ENCODE data around the gene RAPH1. TPM values are rescaled to one million over a fixed set of nuclear protein-coding genes. Genes with fewer than 3 reads are reported as not detected.
"Not testable (repeated sequence)": the region's sequence is repeated elsewhere in the genome, so short reads cannot be mapped to it uniquely, and the experiment has no call there.

The RAPH1 gene
- polyA plus RNA-seq, 1 donor: 21.2 TPM

- peak in 1 of 2 donors; percentile 61 for DNase-seq
- Histone ChIP-seq H3K4me3 (ENCODE audit: low read length) (peak overlapping the region; percentile 97), H3K27ac (ENCODE audit: low read length) (peak overlapping the region; percentile 95), H3K36me3 (ENCODE audit: control insufficient read depth, insufficient read depth, low read length) (no peaks in the 10 kb centered on the region), H3K4me1 (ENCODE audit: control insufficient read depth, insufficient read depth, low read length) (peaks cover 6% of the 10 kb centered on the region), H3K9me3 (ENCODE audit: control insufficient read depth, low read depth, low read length) (no peaks in the 10 kb centered on the region), H3K27me3 (ENCODE audit: control insufficient read depth, insufficient read depth, low read length) (no peaks in the 10 kb centered on the region)
- WGBS (ENCODE audit: insufficient coverage, low lambda C conversion rate): no CpG with 5 or more reads among the region's 24 CpGs
These were observed 1.2 kb downstream of the RAPH1 start for GRCh38 chr2:203533676-203534591.

GRCh38 chr2:203532957-203533658 lies 2.0 kb downstream of the RAPH1 start:
- 43% methylated on average over 2 of the region's 7 CpGs for WGBS (ENCODE audit: insufficient coverage, low lambda C conversion rate)
- peak overlapping the region; percentile 32 for H3K27ac ChIP-seq (ENCODE audit: low read length)
- no peak for DNase-seq

GRCh38 chr2:203527719-203528118 lies 7.4 kb downstream of the RAPH1 start:
- WGBS (ENCODE audit: insufficient coverage, low lambda C conversion rate): 0% methylated on average over 1 of the region's 3 CpGs
- no peak for DNase-seq
- H3K27ac ChIP-seq (ENCODE audit: low read length): no peak overlapping the region
- H3K4me3 ChIP-seq (ENCODE audit: low read length): no peak overlapping the region
- H3K36me3 ChIP-seq (ENCODE audit: control insufficient read depth, insufficient read depth, low read length): no peaks in the 10 kb centered on the region
- H3K27me3 ChIP-seq (ENCODE audit: control insufficient read depth, insufficient read depth, low read length): no peaks in the 10 kb centered on the region
- peaks cover 2% of the 10 kb centered on the region for H3K4me1 ChIP-seq (ENCODE audit: control insufficient read depth, insufficient read depth, low read length)
- no peaks in the 10 kb centered on the region for H3K9me3 ChIP-seq (ENCODE audit: control insufficient read depth, low read depth, low read length)

More at GRCh38 chr2:203532957-203533658, 2.0 kb downstream of the RAPH1 start:
- peaks cover 6% of the 10 kb centered on the region for H3K4me1 ChIP-seq (ENCODE audit: control insufficient read depth, insufficient read depth, low read length)
- H3K27me3 ChIP-seq (ENCODE audit: control insufficient read depth, insufficient read depth, low read length): no peaks in the 10 kb centered on the region
- peak overlapping the region; percentile 97 for H3K4me3 ChIP-seq (ENCODE audit: low read length)
- H3K36me3 ChIP-seq (ENCODE audit: control insufficient read depth, insufficient read depth, low read length): no peaks in the 10 kb centered on the region
- H3K9me3 ChIP-seq (ENCODE audit: control insufficient read depth, low read depth, low read length): no peaks in the 10 kb centered on the region

GRCh38 chr2:203513268-203513667 lies 21.8 kb downstream of the RAPH1 start:
- peaks cover 19% of the 10 kb centered on the region for H3K4me1 ChIP-seq (ENCODE audit: control insufficient read depth, insufficient read depth, low read length)
- not testable (repeated sequence) for H3K4me3 ChIP-seq (ENCODE audit: low read length); DNase-seq; H3K27ac ChIP-seq (ENCODE audit: low read length); H3K9me3 ChIP-seq (ENCODE audit: control insufficient read depth, low read depth, low read length); H3K27me3 ChIP-seq (ENCODE audit: control insufficient read depth, insufficient read depth, low read length); H3K36me3 ChIP-seq (ENCODE audit: control insufficient read depth, insufficient read depth, low read length)
- no CpG with 5 or more reads among the region's 9 CpGs for WGBS (ENCODE audit: insufficient coverage, low lambda C conversion rate)

GRCh38 chr2:203510941-203511305 lies 24.2 kb downstream of the RAPH1 start:
- no peaks in the 10 kb centered on the region for H3K36me3 ChIP-seq (ENCODE audit: control insufficient read depth, insufficient read depth, low read length)
- H3K4me3 ChIP-seq (ENCODE audit: low read length): no peak overlapping the region
- WGBS (ENCODE audit: insufficient coverage, low lambda C conversion rate): no CpG with 5 or more reads among the region's 1 CpG
- DNase-seq: peak; percentile 73 to 88
- H3K4me1 ChIP-seq (ENCODE audit: control insufficient read depth, insufficient read depth, low read length): peaks cover 19% of the 10 kb centered on the region
- no peaks in the 10 kb centered on the region for H3K9me3 ChIP-seq (ENCODE audit: control insufficient read depth, low read depth, low read length)
- H3K27ac ChIP-seq (ENCODE audit: low read length): peak overlapping the region; percentile 88
- H3K27me3 ChIP-seq (ENCODE audit: control insufficient read depth, insufficient read depth, low read length): no peaks in the 10 kb centered on the region

GRCh38 chr2:203510256-203510940 lies 24.7 kb downstream of the RAPH1 start:
- Histone ChIP-seq H3K27me3 (ENCODE audit: control insufficient read depth, insufficient read depth, low read length) (no peaks in the 10 kb centered on the region), H3K36me3 (ENCODE audit: control insufficient read depth, insufficient read depth, low read length) (no peaks in the 10 kb centered on the region), H3K4me1 (ENCODE audit: control insufficient read depth, insufficient read depth, low read length) (peaks cover 19% of the 10 kb centered on the region), H3K9me3 (ENCODE audit: control insufficient read depth, low read depth, low read length) (peaks cover 4% of the 10 kb centered on the region), H3K27ac (ENCODE audit: low read length) (peak overlapping the region; percentile 88), H3K4me3 (ENCODE audit: low read length) (no peak overlapping the region)
- DNase-seq: peak in 1 of 2 donors; percentile 56
- WGBS (ENCODE audit: insufficient coverage, low lambda C conversion rate): 57% methylated on average over 1 of the region's 2 CpGs

GRCh38 chr2:203503460-203503859 lies 31.6 kb downstream of the RAPH1 start:
- H3K4me1 ChIP-seq (ENCODE audit: control insufficient read depth, insufficient read depth, low read length); H3K27me3 ChIP-seq (ENCODE audit: control insufficient read depth, insufficient read depth, low read length); H3K9me3 ChIP-seq (ENCODE audit: control insufficient read depth, low read depth, low read length); H3K36me3 ChIP-seq (ENCODE audit: control insufficient read depth, insufficient read depth, low read length); H3K4me3 ChIP-seq (ENCODE audit: low read length): not testable (repeated sequence)
- DNase-seq: peak in 1 of 2 donors; percentile 43
- H3K27ac ChIP-seq (ENCODE audit: low read length): peak overlapping the region; percentile 28
- no CpG with 5 or more reads among the region's 1 CpG for WGBS (ENCODE audit: insufficient coverage, low lambda C conversion rate)

- DNase-seq: no peak
- no CpG with 5 or more reads among the region's 1 CpG for WGBS (ENCODE audit: insufficient coverage, low lambda C conversion rate)
These were observed 33.2 kb downstream of the RAPH1 start for GRCh38 chr2:203501873-203502272.

GRCh38 chr2:203500951-203501350 lies 34.1 kb downstream of the RAPH1 start:
- no peaks in the 10 kb centered on the region for H3K27me3 ChIP-seq (ENCODE audit: control insufficient read depth, insufficient read depth, low read length)
- peaks cover 5% of the 10 kb centered on the region for H3K4me1 ChIP-seq (ENCODE audit: control insufficient read depth, insufficient read depth, low read length)
- DNase-seq: no peak
- H3K4me3 ChIP-seq (ENCODE audit: low read length): no peak overlapping the region
- H3K36me3 ChIP-seq (ENCODE audit: control insufficient read depth, insufficient read depth, low read length): no peaks in the 10 kb centered on the region
- 79% methylated on average over 1 of the region's 1 CpG for WGBS (ENCODE audit: insufficient coverage, low lambda C conversion rate)
- H3K9me3 ChIP-seq (ENCODE audit: control insufficient read depth, low read depth, low read length): peaks cover 6% of the 10 kb centered on the region
- no peak overlapping the region for H3K27ac ChIP-seq (ENCODE audit: low read length)

More at GRCh38 chr2:203501873-203502272, 33.2 kb downstream of the RAPH1 start:
- H3K9me3 ChIP-seq (ENCODE audit: control insufficient read depth, low read depth, low read length): peaks cover 6% of the 10 kb centered on the region
- no peaks in the 10 kb centered on the region for H3K36me3 ChIP-seq (ENCODE audit: control insufficient read depth, insufficient read depth, low read length)
- peaks cover 5% of the 10 kb centered on the region for H3K4me1 ChIP-seq (ENCODE audit: control insufficient read depth, insufficient read depth, low read length)
- H3K27ac ChIP-seq (ENCODE audit: low read length): no peak overlapping the region
- no peak overlapping the region for H3K4me3 ChIP-seq (ENCODE audit: low read length)
- H3K27me3 ChIP-seq (ENCODE audit: control insufficient read depth, insufficient read depth, low read length): no peaks in the 10 kb centered on the region

GRCh38 chr2:203500297-203500696 lies 34.8 kb downstream of the RAPH1 start:
- Histone ChIP-seq H3K4me3 (ENCODE audit: low read length) (no peak overlapping the region), H3K27ac (ENCODE audit: low read length) (no peak overlapping the region), H3K36me3 (ENCODE audit: control insufficient read depth, insufficient read depth, low read length) (no peaks in the 10 kb centered on the region), H3K27me3 (ENCODE audit: control insufficient read depth, insufficient read depth, low read length) (no peaks in the 10 kb centered on the region), H3K9me3 (ENCODE audit: control insufficient read depth, low read depth, low read length) (peaks cover 2% of the 10 kb centered on the region), H3K4me1 (ENCODE audit: control insufficient read depth, insufficient read depth, low read length) (peaks cover 5% of the 10 kb centered on the region)
- DNase-seq: no peak
- no CpG with 5 or more reads among the region's 2 CpGs for WGBS (ENCODE audit: insufficient coverage, low lambda C conversion rate)

All from large intestine (tissue), 3 donors.